ELR (cell line): ENCODE results near the gene PRR36.

Source experiments
- DNase-seq: peaks from one replicate; pipeline ENCODE4 v3.0.0-alpha.2; 2015; ENCODE audit warnings: low read depth

PRR36 gene

DNA sequence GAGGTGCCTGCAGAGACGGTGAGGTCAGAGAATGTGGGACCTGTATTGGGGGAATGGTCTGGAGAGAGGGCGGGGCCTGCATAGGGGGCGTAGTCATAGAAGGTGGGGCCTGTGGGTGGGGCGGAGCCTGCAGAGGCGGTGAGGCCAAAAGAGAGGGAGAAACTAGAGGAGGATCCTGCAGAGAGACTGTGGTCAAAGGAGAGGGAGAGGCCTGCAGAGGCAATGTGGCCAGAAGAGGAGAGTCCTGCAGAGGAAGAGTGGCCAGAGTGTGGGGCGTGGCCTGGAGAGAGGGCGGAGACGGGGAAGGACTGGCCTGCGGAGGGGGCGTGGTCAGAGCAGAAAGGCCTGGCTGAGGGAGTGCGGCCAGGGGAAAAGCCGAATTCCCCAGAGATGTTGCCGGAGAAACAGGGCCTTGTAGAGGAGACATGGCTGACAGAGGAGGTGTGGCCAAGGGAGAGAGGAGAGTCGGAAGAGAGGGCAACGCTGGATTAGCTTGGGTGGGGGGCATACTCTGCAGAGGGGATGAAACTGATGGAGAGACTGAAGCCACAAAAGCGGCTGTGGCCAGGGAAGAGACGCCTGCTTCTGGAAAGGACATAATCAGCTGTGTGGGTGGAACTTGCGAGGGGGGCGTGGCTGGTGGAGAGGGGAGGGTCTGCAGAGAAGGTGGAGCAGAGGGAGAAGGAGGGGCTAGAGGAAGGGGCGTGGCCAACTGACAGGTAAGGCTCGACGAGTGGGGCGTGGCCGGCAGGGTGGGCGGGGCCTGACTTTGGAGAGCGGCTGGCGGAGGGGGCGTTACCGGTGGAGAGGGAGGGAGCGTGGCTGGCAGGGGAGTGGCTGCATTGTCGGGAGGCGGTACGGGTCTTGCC lies 2.5 kb downstream of the PRR36 start:
- DNase-seq, result peak; percentile 92

DNA sequence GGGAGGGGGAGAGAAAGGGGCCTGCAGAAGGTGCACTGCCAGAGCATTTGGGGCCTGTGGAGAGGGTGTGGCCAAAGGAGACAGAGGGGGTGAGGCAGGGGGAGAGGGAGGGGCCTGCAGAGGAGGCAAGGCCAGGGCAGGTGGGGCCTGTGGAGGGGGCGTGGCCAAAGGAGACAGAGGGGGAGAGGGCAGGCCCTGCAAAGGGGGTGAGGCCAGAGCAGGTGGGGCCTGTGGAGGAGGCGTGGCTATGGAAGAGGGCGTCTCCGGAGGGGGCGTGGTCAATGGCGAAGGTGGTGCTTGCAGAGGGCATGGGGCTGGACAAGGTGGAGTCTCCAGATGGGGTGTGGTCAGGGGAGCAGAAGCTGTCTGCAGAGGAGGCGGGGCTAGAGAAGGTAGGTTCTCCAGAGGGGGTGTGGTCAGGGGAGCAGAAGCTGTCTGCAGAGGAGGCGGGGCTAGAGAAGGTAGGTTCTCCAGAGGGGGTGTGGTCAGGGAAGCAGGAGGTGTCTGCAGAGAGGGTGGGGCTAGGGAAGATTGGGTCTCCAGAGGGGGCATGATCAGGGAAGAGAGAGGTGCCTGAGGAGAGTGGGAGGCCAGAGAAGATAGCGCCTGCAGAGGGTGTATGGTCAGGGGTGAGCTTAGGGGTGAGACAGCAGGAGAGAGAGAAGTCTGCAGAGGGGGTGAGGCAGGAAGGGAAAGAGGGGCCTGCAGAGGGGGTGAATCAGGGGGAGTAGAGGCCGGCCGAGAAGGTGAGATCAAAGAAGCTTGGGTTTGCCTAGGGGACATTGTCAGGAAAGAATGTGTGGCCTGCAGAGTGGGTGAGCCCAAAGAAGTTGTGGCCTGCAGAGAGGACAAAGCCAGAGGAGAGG lies 3.4 kb downstream of the PRR36 start:
- peak; percentile 77 for DNase-seq

DNA sequence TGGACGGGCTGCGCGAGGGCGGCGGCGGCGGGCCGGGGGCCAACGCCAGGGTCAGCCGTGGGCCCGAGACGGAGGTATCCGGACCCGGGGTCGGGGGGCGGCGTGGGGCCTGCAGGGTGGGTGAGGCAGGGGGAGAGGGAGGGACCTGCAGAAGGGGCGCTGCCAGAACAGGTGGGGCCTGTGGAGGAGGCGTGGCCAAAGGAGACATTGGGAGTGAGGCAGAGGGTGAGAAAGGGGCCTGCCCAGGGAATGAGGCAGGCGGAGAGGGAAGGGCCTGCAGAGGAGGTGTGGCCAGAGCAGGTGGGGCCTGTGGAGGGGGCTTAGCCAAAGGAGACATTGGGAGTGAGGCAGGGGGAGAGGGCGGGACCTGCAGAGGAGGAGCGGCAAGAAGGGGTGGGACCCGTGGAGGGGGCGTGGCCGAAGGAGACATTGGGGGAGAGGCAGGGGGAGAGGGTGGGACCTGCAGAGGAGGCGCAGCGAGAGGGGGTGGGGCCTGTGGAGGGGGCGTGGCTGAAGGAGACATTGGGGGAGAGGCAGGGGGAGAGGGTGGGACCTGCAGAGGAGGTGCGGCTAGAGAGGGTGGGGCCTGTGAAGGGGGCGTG lies 4.2 kb downstream of the PRR36 start:
- peak; percentile 58 for DNase-seq

DNA sequence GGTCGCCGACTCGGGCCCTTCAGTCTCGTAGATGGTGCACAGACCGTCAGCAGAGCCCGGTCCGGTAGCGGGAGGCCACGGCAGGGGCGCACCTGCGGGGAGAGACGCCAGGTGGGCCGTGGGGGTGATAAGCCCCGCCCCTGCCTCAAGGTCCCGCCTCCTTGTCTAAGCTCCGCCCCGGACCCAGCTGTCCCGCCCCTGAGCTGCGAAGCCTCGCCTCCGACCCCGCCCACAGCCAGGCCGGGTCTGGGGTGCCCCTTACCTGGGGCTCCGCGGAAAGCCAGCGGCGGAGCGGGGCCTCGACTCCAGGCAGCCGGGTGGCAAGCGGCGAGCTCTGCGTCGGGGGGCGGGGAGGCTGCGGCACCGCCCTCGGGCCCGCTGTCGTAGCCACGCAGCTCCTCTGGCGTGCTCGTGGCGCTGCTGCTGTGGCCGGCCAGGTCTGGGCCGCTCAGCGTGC lies 4.7 kb downstream of the PRR36 start:
- peak; percentile 54 for DNase-seq

- DNase-seq, result peak; percentile 89
Measured at GRCh38 chr19:7868671-7869452, 5.3 kb downstream of the PRR36 start.

DNA sequence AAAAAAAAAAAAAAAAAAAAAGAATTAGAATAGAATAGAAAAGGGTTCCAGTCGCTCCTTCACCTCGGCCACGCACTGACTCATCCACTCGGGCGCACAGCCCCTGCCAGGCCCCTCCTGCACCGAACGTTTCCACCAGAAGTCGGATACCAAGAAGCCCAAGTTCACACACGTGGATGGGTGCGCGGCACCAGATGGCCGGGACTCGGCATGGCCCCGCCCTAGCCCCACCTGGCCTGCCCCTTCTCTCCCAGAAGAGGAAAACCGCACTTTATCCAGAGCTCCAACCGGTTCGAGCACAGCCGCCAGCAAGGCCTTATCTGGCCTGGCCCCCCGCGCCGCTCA lies 5.9 kb downstream of the PRR36 start:
- DNase-seq, result peak; percentile 33

GRCh38 chr19:7867092-7867844 lies 6.9 kb downstream of the PRR36 start:
- DNase-seq, result no peak

GRCh38 chr19:7866399-7867091 lies 7.6 kb downstream of the PRR36 start:
- DNase-seq, result no peak

- DNase-seq, result no peak
Measured at GRCh38 chr19:7865262-7865911, 8.8 kb downstream of the PRR36 start.

DNA sequence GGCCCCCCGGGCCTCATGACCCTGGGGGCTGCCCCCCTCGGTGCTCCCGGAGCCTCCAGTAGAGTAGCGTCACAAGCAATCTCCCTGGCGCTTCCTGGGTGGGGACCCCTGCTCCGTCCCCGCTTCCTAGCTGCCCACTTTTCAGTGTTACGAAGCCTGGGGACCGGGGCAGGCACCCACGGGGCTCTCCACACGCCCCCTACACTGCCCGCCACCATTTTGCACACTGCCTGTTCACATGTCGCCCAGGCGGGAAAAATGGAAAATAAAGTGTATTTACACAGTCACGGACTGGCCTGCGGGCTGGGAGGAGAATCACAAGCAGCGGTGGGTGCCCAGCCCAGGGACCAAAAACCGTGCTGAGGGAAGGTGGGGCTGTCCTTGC lies 9.5 kb downstream of the PRR36 start:
- no peak for DNase-seq

DNA sequence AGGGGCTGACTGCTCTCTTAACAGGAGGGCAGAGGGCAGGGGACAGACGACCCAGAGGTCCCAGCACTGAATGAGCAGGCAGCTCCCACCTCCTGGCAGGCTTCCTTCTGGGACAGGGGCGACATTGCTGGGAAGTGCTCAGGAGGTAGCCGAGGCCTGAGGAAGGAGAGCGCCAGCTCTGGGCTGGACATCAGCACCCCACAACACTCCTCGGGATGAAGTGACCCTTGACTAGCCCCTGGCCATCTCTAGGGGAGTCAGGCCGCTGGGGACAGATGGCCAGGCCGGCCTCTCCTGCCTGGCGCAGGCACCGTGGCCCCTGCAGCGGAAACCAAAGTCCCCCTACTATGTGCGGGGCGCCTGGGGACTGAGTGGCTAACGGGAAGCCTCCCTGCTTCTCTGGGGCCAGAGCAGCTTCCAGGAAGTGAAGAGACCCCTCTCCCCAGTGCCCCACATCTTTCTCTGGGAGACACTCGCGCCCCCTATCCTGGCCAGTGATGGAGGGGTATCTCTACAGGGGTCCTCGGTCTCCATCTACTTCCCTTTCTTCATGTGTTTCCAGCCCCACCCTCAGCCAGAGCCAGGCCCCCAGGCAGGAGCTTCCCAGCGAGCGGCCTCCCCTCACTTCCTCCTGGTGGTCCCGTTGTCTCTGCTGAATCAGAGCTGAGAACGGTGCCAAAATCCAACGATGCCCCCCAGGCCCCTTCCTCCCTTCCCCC lies 10.1 kb downstream of the PRR36 start:
- DNase-seq, result no peak

DNA sequence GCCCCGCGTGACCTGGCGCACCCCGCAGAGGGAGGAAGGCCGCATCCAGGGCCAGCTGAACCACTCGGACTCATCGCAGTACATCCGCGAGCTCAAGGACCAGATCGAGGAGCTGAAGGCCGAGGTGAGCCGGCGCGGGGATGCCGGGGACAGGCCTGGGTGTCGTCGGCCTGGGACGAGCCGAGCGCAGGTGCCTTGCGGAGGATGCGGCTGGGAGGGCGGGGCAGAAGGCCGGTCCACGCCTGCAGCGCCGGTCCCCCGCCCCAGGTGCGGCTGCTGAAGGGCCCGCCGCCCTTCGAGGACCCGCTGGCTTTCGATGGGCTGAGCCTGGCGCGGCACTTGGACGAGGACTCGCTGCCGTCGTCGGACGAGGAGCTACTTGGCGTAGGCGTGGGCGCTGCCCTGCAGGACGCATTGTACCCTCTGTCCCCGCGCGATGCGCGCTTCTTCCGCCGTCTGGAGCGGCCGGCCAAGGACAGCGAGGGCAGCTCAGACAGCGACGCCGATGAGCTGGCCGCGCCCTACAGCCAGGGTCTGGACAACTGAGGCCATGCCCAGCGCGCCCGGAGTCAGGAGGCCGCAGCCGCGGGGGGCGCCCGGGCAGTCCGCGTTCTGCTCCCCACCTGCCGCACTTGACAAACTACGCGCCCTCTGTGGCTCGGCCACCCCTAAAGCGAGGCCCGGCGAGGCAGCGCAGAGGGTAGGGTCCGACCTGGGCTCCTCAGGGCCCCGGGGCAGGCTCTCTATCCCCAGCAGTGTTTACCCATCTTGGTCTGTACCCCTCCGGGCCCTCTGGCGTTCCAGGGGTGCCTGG lies 10.8 kb downstream of the PRR36 start:
- no peak for DNase-seq

DNA sequence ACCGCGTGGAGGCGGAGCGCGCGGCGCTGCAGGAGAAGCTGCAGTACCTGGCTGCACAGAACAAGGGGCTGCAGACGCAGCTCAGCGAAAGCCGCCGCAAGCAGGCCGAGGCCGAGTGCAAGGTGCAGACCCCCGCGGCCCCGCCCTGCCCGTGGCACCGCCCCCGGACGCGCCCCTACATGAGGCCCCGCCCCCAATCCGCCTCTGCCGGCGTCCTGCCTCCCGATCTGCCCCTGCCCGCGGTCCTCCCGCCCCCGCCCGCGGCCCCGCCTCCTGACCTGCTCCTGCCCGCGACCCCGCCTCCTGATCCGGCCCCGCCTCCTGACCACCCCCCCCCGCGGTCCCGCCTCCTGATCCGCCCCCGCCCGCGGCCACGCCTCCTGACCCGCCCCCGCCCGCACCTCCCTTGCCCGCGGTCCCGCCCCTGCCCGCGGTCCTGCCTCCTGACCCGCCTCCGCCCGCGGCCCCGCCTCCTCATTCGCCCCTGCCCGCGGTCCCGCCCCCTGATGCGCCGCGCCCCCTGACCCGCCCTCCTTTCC lies 11.7 kb downstream of the PRR36 start:
- peak; percentile 35 for DNase-seq

DNA sequence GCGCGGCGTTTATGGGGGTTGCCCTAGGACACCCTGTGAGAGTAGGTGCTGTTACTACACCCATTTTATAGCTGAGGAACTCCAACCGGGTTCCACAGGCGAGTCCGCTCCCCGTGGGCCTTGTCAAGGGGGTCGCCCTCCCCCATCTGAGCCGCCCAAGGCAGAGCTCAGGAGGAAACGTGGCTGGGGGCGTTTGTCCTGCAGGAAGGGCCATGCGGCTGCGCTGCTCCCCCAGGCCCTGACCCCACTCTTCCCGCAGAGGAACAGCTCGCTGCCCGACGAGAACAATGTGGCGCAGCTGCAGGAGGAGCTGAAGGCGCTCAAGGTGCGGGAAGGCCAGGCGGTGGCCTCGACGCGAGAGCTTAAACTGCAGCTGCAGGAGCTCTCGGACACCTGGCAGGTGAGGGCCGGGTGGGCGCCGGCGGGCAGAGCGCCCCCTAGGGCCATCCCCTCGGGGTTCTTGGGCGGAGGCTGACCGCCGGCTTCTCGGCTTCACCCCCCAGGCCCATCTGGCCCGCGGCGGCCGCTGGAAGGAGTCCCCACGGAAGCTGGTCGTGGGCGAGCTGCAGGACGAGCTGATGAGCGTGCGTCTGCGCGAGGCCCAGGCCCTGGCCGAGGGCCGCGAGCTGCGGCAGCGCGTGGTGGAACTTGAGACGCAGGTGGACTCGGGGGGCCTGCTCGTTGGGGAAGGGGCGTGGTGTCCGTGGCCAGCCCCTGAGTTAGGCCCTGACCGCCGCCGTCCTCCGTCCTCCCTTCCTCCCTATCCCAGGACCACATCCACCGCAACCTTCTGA lies 12.4 kb downstream of the PRR36 start:
- no peak for DNase-seq

- no peak for DNase-seq
Measured at GRCh38 chr19:7860714-7861618, 13.2 kb downstream of the PRR36 start.
